Mesothelial cell of epicardium (in vitro differentiated cells): ENCODE results near the gene GABRB1. TPM values are rescaled to one million over a fixed set of nuclear protein-coding genes. Genes with fewer than 3 reads are reported as not detected.

ENCODE experiments used
- DNase-seq, 2 experiments: peaks; one replicate each; pipeline ENCODE4 v3.0.0; 2021; ENCODE audit warnings: low spot score in 2 of 2; ENCODE audit not compliant: unreplicated experiment in 2 of 2
- H3K27ac Mint-ChIP-seq: 2 replicates; pipeline ENCODE4 v1.8.0; 2021; ENCODE audit warnings: mixed read lengths
- H3K27me3 Mint-ChIP-seq: 2 replicates; pipeline ENCODE4 v1.8.0; 2021; ENCODE audit warnings: low read depth, mixed read lengths
- H3K36me3 Mint-ChIP-seq: 2 replicates; pipeline ENCODE4 v1.8.0; 2021; ENCODE audit warnings: mixed read lengths
- H3K4me1 Mint-ChIP-seq: 2 replicates; pipeline ENCODE4 v1.8.0; 2021; ENCODE audit warnings: mixed read lengths
- H3K4me3 Mint-ChIP-seq: 2 replicates; pipeline ENCODE4 v1.8.0; 2021; ENCODE audit warnings: mild to moderate bottlenecking, moderate library complexity, mixed read lengths
- H3K9me3 Mint-ChIP-seq: 2 replicates; pipeline ENCODE4 v1.8.0; 2021; ENCODE audit warnings: mixed read lengths
- total RNA-seq: library from RNA; stranded (reverse); gene quantifications from 3 replicates; pipeline ENCODE4 v1.2.1, GENCODE V29; 2021
- TF ChIP-seq, protein P1 (sequence below): fragments of 200-600 bp; sonication (generic); IDR thresholded peaks from one replicate; pipeline ENCODE4 v1.5.0; 2021; ENCODE audit warnings: antibody characterized with exemption; ENCODE audit not compliant: unreplicated experiment

GABRB1 gene
- total RNA-seq, 1 donor from 2014 or later, result not detected

DNA sequence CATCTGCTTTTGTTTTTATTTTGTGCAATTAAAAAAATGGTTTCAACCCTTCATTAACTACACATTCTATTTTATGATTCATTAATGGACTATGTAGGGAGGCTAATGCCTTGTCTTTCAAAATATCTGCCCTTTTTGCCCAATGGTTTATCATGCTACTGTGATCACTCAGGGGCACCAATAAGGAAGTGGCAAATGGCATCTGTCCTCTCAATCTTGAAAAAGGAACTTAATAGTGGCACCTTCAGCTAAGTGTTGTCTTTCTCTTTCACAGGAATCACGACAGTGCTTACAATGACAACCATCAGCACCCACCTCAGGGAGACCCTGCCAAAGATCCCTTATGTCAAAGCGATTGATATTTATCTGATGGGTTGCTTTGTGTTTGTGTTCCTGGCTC, 375.0 kb downstream of the GABRB1 start:
- Mint-ChIP-seq H3K27ac (no peak overlapping the region), H3K27me3 (peaks cover 6% of the 10 kb centered on the region), H3K4me1 (no peaks in the 10 kb centered on the region), H3K9me3 (no peaks in the 10 kb centered on the region), H3K4me3 (no peak overlapping the region), H3K36me3 (no peaks in the 10 kb centered on the region)
- TF ChIP-seq, protein P1, sequence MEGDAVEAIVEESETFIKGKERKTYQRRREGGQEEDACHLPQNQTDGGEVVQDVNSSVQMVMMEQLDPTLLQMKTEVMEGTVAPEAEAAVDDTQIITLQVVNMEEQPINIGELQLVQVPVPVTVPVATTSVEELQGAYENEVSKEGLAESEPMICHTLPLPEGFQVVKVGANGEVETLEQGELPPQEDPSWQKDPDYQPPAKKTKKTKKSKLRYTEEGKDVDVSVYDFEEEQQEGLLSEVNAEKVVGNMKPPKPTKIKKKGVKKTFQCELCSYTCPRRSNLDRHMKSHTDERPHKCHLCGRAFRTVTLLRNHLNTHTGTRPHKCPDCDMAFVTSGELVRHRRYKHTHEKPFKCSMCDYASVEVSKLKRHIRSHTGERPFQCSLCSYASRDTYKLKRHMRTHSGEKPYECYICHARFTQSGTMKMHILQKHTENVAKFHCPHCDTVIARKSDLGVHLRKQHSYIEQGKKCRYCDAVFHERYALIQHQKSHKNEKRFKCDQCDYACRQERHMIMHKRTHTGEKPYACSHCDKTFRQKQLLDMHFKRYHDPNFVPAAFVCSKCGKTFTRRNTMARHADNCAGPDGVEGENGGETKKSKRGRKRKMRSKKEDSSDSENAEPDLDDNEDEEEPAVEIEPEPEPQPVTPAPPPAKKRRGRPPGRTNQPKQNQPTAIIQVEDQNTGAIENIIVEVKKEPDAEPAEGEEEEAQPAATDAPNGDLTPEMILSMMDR, result no peak
- no peak for DNase-seq

DNA sequence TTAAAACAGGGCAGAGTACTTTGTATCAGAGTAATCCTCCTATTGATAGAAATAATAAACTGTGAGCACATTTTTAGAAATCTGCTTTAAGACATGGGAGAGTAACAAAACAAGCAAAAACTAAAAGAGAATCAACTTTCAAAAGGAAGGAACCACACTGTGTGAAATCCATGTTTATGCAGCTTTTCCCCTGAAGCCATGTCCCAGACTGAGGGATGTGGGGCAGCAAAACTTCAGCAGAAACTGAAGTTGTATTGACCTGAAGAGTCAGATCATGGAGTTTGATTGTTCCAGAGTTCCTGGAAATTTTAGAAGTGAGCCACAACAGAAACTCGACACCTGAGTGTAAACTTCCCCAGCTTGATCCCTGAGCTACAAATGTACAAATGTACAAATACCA, 378.9 kb downstream of the GABRB1 start:
- Mint-ChIP-seq H3K27ac (no peak overlapping the region), H3K27me3 (no peaks in the 10 kb centered on the region), H3K4me1 (no peaks in the 10 kb centered on the region), H3K9me3 (no peaks in the 10 kb centered on the region), H3K36me3 (no peaks in the 10 kb centered on the region), H3K4me3 (no peak overlapping the region)
- DNase-seq, result no peak
- TF ChIP-seq, protein P1, result no peak

DNA sequence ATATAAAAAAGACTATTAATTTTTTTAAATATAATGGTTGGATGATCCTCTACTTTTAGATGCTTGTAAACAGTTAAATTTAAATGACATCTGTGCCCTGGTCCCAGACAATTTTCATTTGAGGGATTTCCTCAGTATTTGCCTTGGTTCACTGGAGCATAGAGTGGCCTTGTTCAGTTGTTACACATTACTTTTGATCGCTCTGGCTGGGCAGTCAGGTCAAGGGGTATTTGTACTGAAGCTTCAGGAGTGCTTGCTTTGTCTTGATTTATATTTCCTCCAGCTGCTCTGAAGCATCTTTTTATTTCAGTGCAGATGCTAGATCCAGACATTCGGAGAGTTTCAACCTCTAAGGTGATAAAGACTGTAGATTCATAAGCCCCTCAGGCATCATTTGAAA, 382.2 kb downstream of the GABRB1 start:
- TF ChIP-seq, protein P1, result no peak
- H3K27me3 Mint-ChIP-seq, result no peaks in the 10 kb centered on the region
- H3K4me3 Mint-ChIP-seq, result no peak overlapping the region
- H3K4me1 Mint-ChIP-seq, result no peaks in the 10 kb centered on the region
- no peaks in the 10 kb centered on the region for H3K9me3 Mint-ChIP-seq
- no peak overlapping the region for H3K27ac Mint-ChIP-seq
- DNase-seq, result no peak
- no peaks in the 10 kb centered on the region for H3K36me3 Mint-ChIP-seq

DNA sequence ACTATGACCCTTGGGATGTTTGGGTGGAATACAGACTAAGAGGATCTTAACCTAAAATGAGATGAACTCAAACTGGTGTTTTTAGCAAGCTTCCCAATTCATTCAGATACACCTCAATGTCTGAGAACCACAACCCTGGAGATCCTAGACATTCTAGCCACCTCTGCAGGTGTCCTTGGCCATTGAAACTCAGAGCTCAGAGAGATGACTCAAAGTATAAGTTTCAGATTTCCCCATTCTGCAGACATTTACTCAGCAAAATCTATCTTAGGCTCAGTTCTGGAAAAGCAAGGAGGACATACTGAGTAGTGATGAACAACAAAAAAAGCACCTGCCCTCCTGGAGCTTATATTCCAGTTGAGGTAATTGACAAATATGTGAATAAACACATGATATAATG, 384.4 kb downstream of the GABRB1 start:
- Mint-ChIP-seq H3K36me3 (no peaks in the 10 kb centered on the region), H3K9me3 (no peaks in the 10 kb centered on the region), H3K27ac (no peak overlapping the region), H3K4me3 (no peak overlapping the region), H3K4me1 (no peaks in the 10 kb centered on the region), H3K27me3 (no peaks in the 10 kb centered on the region)
- TF ChIP-seq, protein P1, result no peak
- DNase-seq, result no peak

DNA sequence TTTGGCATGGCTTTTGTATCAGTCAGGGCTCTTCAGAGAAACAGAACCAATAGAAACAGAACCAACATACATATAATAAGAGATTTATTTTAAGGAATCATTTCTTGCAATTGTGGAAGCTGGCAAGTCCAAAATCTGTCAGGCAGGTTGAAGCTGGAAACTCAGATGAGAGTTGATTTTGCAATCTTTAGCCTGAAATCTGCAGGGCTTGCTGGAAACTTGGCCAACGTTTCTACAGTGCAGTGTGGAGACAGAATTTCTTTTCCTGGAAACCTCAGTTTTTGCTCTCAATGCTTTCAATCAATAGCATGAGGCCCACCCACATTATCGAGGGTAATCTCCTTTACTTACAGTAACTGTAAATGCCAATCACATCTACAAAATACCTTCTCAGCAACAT, 386.8 kb downstream of the GABRB1 start:
- Mint-ChIP-seq H3K27me3 (no peaks in the 10 kb centered on the region), H3K4me1 (peaks cover 5% of the 10 kb centered on the region), H3K36me3 (no peaks in the 10 kb centered on the region), H3K4me3 (no peak overlapping the region), H3K9me3 (no peaks in the 10 kb centered on the region), H3K27ac (no peak overlapping the region)
- DNase-seq, result no peak
- TF ChIP-seq, protein P1, result no peak

DNA sequence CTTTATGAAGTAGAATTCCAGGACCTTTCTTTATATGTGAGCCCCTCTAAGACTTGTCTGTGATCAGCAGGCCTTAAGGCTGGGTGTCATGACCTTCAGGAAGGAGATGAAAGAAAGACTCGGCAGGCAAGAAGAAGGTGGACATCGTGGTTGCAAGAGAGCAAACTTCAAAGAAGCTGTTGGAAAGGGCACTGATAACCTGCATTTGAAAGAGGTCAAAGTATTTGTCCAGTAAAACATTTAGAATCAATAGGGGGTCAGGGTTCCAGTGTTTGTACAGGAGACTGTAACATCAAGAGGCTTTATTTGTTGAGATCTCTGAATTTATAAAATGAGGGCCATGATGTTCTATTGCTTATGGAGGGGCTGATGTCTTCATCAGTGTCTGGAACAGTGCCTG, 387.9 kb downstream of the GABRB1 start:
- TF ChIP-seq, protein P1, result no peak
- Mint-ChIP-seq H3K4me3 (no peak overlapping the region), H3K4me1 (peaks cover 5% of the 10 kb centered on the region), H3K27ac (no peak overlapping the region), H3K27me3 (no peaks in the 10 kb centered on the region), H3K36me3 (no peaks in the 10 kb centered on the region), H3K9me3 (no peaks in the 10 kb centered on the region)
- no peak for DNase-seq
